ENCODE measurements around the gene SRPRB. TPM values are rescaled to one million over a fixed set of nuclear protein-coding genes. Genes with fewer than 3 reads are reported as not detected.

SRPRB gene
- total and polyA plus RNA-seq, 2 experiments from 2014 or later, result 99.4 to 110 TPM

GRCh38 chr3:133761605-133762484, 43.8 kb upstream of the SRPRB start:
- Histone ChIP-seq H3K9me2 (ENCODE audit: insufficient read depth) (no peaks in the 10 kb centered on the region), H3K4me2 (ENCODE audit: unreplicated experiment) (no peak overlapping the region), H3K79me2 (ENCODE audit: insufficient read depth) (no peaks in the 10 kb centered on the region), H3K9ac (no peak overlapping the region), H3K27ac (no peak overlapping the region), H3K27me3 (replicated peaks; ENCODE audit: insufficient read depth) (peaks cover 16% of the 10 kb centered on the region), H3F3A (ENCODE audit: insufficient read depth) (no peaks in the 10 kb centered on the region), H2AFZ (no peak overlapping the region), H3K4me1 (ENCODE audit: insufficient read depth) (no peaks in the 10 kb centered on the region), H3K4me3 (no peak overlapping the region), H3K36me3 (ENCODE audit: low read depth) (no peaks in the 10 kb centered on the region), H4K20me1 (ENCODE audit: insufficient read depth) (no peaks in the 10 kb centered on the region), H3K9me3 (ENCODE audit: low read depth) (no peaks in the 10 kb centered on the region)
- in situ Hi-C loops (cut with MboI), result no loop called here
- no peak for TF ChIP-seq EZH2 (IDR thresholded peaks at IDR 0.05; ENCODE audit: insufficient read depth, poor library complexity, severe bottlenecking)
- no peak for TF ChIP-seq EZH2phosphoT487 (IDR thresholded peaks at IDR 0.05; ENCODE audit: insufficient read depth, low read depth)
- WGBS, 2 experiments (ENCODE audit: low coverage in 1 of 2, low lambda C conversion rate in 2 of 2, missing lambda C conversion rate in 2 of 2), result 31 to 34% methylated on average over 6 of the region's 6 CpGs
- DNase-seq, result no peak

- Histone ChIP-seq H3K9me3 (ENCODE audit: low read depth) (no peaks in the 10 kb centered on the region), H4K20me1 (ENCODE audit: insufficient read depth) (no peaks in the 10 kb centered on the region), H3K36me3 (ENCODE audit: low read depth) (no peaks in the 10 kb centered on the region), H3K27me3 (replicated peaks; ENCODE audit: insufficient read depth) (peaks cover 16% of the 10 kb centered on the region), H3K79me2 (ENCODE audit: insufficient read depth) (no peaks in the 10 kb centered on the region), H2AFZ (no peak overlapping the region), H3F3A (ENCODE audit: insufficient read depth) (no peaks in the 10 kb centered on the region), H3K4me2 (ENCODE audit: unreplicated experiment) (no peak overlapping the region), H3K9me2 (ENCODE audit: insufficient read depth) (no peaks in the 10 kb centered on the region), H3K4me3 (no peak overlapping the region), H3K9ac (no peak overlapping the region), H3K4me1 (ENCODE audit: insufficient read depth) (no peaks in the 10 kb centered on the region), H3K27ac (no peak overlapping the region)
- WGBS, 2 experiments (ENCODE audit: low coverage in 1 of 2, low lambda C conversion rate in 2 of 2, missing lambda C conversion rate in 2 of 2), result 35 to 39% methylated on average over 3 of the region's 3 CpGs
- no peak for DNase-seq
- in situ Hi-C loops (cut with MboI), result no loop called here
- no peak for TF ChIP-seq EZH2phosphoT487 (IDR thresholded peaks at IDR 0.05; ENCODE audit: insufficient read depth, low read depth)
Observed at GRCh38 chr3:133762539-133762938, 43.1 kb upstream of the SRPRB start.

- H3K4me2 ChIP-seq (ENCODE audit: unreplicated experiment), result no peak overlapping the region
- no peak overlapping the region for H3K9ac ChIP-seq
- TF ChIP-seq EZH2phosphoT487 (IDR thresholded peaks at IDR 0.05; ENCODE audit: insufficient read depth, low read depth), result no peak
- no peak for TF ChIP-seq EZH2 (IDR thresholded peaks at IDR 0.05; ENCODE audit: insufficient read depth, poor library complexity, severe bottlenecking)
- H4K20me1 ChIP-seq (ENCODE audit: insufficient read depth), result no peaks in the 10 kb centered on the region
- H3K9me2 ChIP-seq (ENCODE audit: insufficient read depth), result no peaks in the 10 kb centered on the region
- no peaks in the 10 kb centered on the region for H3K79me2 ChIP-seq (ENCODE audit: insufficient read depth)
- H2AFZ ChIP-seq, result no peak overlapping the region
- peaks cover 13% of the 10 kb centered on the region for H3K27me3 ChIP-seq (replicated peaks; ENCODE audit: insufficient read depth)
- H3K27ac ChIP-seq, result no peak overlapping the region
- H3K36me3 ChIP-seq (ENCODE audit: low read depth), result no peaks in the 10 kb centered on the region
- in situ Hi-C loops (cut with MboI), result no loop called here
- H3K4me1 ChIP-seq (ENCODE audit: insufficient read depth), result no peaks in the 10 kb centered on the region
- WGBS, 2 experiments (ENCODE audit: low coverage in 1 of 2, low lambda C conversion rate in 2 of 2, missing lambda C conversion rate in 2 of 2), result 35 to 44% methylated on average over 6 of the region's 6 CpGs
- H3K4me3 ChIP-seq, result no peak overlapping the region
- H3K9me3 ChIP-seq (ENCODE audit: low read depth), result no peaks in the 10 kb centered on the region
- no peak for DNase-seq
- H3F3A ChIP-seq (ENCODE audit: insufficient read depth), result no peaks in the 10 kb centered on the region
Observed at GRCh38 chr3:133763797-133764683, 41.6 kb upstream of the SRPRB start.

- DNase-seq, result no peak
- Histone ChIP-seq H3F3A (ENCODE audit: insufficient read depth) (no peaks in the 10 kb centered on the region), H3K9me3 (ENCODE audit: low read depth) (no peaks in the 10 kb centered on the region), H3K79me2 (ENCODE audit: insufficient read depth) (no peaks in the 10 kb centered on the region), H3K4me1 (ENCODE audit: insufficient read depth) (no peaks in the 10 kb centered on the region), H3K27ac (no peak overlapping the region), H3K9me2 (ENCODE audit: insufficient read depth) (no peaks in the 10 kb centered on the region), H3K9ac (no peak overlapping the region), H3K36me3 (ENCODE audit: low read depth) (no peaks in the 10 kb centered on the region), H3K4me3 (no peak overlapping the region), H3K27me3 (replicated peaks; ENCODE audit: insufficient read depth) (peaks cover 13% of the 10 kb centered on the region), H2AFZ (no peak overlapping the region), H4K20me1 (ENCODE audit: insufficient read depth) (no peaks in the 10 kb centered on the region), H3K4me2 (ENCODE audit: unreplicated experiment) (no peak overlapping the region)
- in situ Hi-C loops (cut with MboI), result no loop called here
- TF ChIP-seq EZH2 (IDR thresholded peaks at IDR 0.05; ENCODE audit: insufficient read depth, poor library complexity, severe bottlenecking) (no peak), EZH2phosphoT487 (IDR thresholded peaks at IDR 0.05; ENCODE audit: insufficient read depth, low read depth) (no peak)
Observed at GRCh38 chr3:133765256-133765655, 40.4 kb upstream of the SRPRB start.
